Measurements from ENCODE around the gene KIAA2012. TPM values are rescaled to one million over a fixed set of nuclear protein-coding genes. Genes with fewer than 3 reads are reported as not detected.

Gene KIAA2012
- total and polyA plus RNA-seq, 2 of the 8 experiments (the other 6 are each of a cell fraction or from before 2014, with no cell fraction given), result not detected

GRCh38 chr2:202033317-202034248, 39.5 kb upstream of the KIAA2012 start, which contains the start of gene FZD7 (continued):
- 0 out of 2 replicates have a peak, but pooled peaks have one; percentile 47 for TF ChIP-seq CREB1 (IDR thresholded peaks at IDR 0.05)
- TF ChIP-seq ZNF274 (IDR thresholded peaks at IDR 0.05; ENCODE audit: borderline replicate concordance, extremely low read depth, low read length), result no peak
- peak; percentile 35; the same call in 1 of the 2 replicates for TF ChIP-seq SP1 (IDR thresholded peaks at IDR 0.05; ENCODE audit: low read depth, low read length)
- TF ChIP-seq CHD1 (IDR thresholded peaks at IDR 0.05; ENCODE audit: low read depth, low read length), result peak; percentile 63; the same call in 1 of the 2 replicates
- TF ChIP-seq NRF1 (IDR thresholded peaks at IDR 0.05; ENCODE audit: low read depth, low read length), result no peak
- no peak for TF ChIP-seq SRF (IDR thresholded peaks at IDR 0.05; ENCODE audit: low read depth, low read length)
- peak; percentile 61 for TF ChIP-seq PHF8 (conservative IDR thresholded peaks at IDR 0.05; ENCODE audit: low read depth, low read length)
- TF ChIP-seq, protein P1, sequence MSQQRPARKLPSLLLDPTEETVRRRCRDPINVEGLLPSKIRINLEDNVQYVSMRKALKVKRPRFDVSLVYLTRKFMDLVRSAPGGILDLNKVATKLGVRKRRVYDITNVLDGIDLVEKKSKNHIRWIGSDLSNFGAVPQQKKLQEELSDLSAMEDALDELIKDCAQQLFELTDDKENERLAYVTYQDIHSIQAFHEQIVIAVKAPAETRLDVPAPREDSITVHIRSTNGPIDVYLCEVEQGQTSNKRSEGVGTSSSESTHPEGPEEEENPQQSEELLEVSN (IDR thresholded peaks at IDR 0.05), result no peak
- TF ChIP-seq KDM5A (IDR thresholded peaks at IDR 0.05; ENCODE audit: low read length), result no peak

Data from H1 (cell line).